ES-I3 (cell line): Measurements from ENCODE around the gene CD80.
"Not testable (repeated sequence)": the region's sequence is repeated elsewhere in the genome, so short reads cannot be mapped to it uniquely, and the experiment has no call there.

Experiments
- H3K36me3 ChIP-seq: 2 replicates; pipeline ENCODE4 v1.6.1; 2013; ENCODE audit warnings: mild to moderate bottlenecking, low read length, control low read depth, moderate library complexity; ENCODE audit not compliant: insufficient read depth
- H3K4me1 ChIP-seq: 2 replicates; pipeline ENCODE4 v1.6.1; 2013; ENCODE audit warnings: mild to moderate bottlenecking, control low read depth, low read length; ENCODE audit not compliant: insufficient read depth
- H3K9ac ChIP-seq: 2 replicates; pipeline ENCODE4 v1.6.1; 2013; ENCODE audit warnings: low read depth, mild to moderate bottlenecking, low read length, moderate library complexity
- H3K9me3 ChIP-seq: 2 replicates; pipeline ENCODE4 v1.6.1; 2013; ENCODE audit warnings: mild to moderate bottlenecking, low read length, moderate library complexity; ENCODE audit not compliant: control insufficient read depth, insufficient read depth

Gene CD80

GRCh38 chr3:119569156-119569555, 9.7 kb upstream of the CD80 start:
- Histone ChIP-seq H3K4me1 (no peaks in the 10 kb centered on the region), H3K36me3 (no peaks in the 10 kb centered on the region), H3K9me3 (no peaks in the 10 kb centered on the region), H3K9ac (no peak overlapping the region)

- not testable (repeated sequence) for H3K9me3 ChIP-seq, H3K4me1 ChIP-seq, H3K9ac ChIP-seq, H3K36me3 ChIP-seq
These were observed 3.9 kb upstream of the CD80 start for GRCh38 chr3:119563334-119563733.

GRCh38 chr3:119562307-119562961, 3.0 kb upstream of the CD80 start:
- Histone ChIP-seq H3K9ac (no peak overlapping the region), H3K36me3 (no peaks in the 10 kb centered on the region), H3K4me1 (0 out of 2 replicates have a peak, but pooled peaks cover 6% of the 10 kb centered on the region), H3K9me3 (no peaks in the 10 kb centered on the region)

GRCh38 chr3:119560160-119560559, 746 bp upstream of the CD80 start:
- Histone ChIP-seq H3K9me3 (no peaks in the 10 kb centered on the region), H3K36me3 (no peaks in the 10 kb centered on the region), H3K9ac (no peak overlapping the region), H3K4me1 (0 out of 2 replicates have a peak, but pooled peaks cover 6% of the 10 kb centered on the region)

GRCh38 chr3:119558626-119559317, 642 bp downstream of the CD80 start:
- Histone ChIP-seq H3K4me1 (0 out of 2 replicates have a peak, but pooled peaks cover 6% of the 10 kb centered on the region), H3K9me3 (no peaks in the 10 kb centered on the region), H3K9ac (no peak overlapping the region), H3K36me3 (no peaks in the 10 kb centered on the region)

- Histone ChIP-seq H3K36me3 (no peaks in the 10 kb centered on the region), H3K9me3 (no peaks in the 10 kb centered on the region), H3K4me1 (0 out of 2 replicates have a peak, but pooled peaks cover 6% of the 10 kb centered on the region), H3K9ac (no peak overlapping the region)
These were observed 1.5 kb downstream of the CD80 start for GRCh38 chr3:119557877-119558269.

- Histone ChIP-seq H3K36me3 (no peaks in the 10 kb centered on the region), H3K9me3 (no peaks in the 10 kb centered on the region), H3K9ac (no peak overlapping the region), H3K4me1 (0 out of 2 replicates have a peak, but pooled peaks cover under 1% of the 10 kb centered on the region)
These were observed 2.1 kb downstream of the CD80 start for GRCh38 chr3:119557192-119557876.

GRCh38 chr3:119555929-119556328, 3.5 kb downstream of the CD80 start:
- H3K9ac ChIP-seq, result no peak overlapping the region
- H3K9me3 ChIP-seq, result no peaks in the 10 kb centered on the region

GRCh38 chr3:119555309-119555735, 4.1 kb downstream of the CD80 start:
- no peak overlapping the region for H3K9ac ChIP-seq
- no peaks in the 10 kb centered on the region for H3K9me3 ChIP-seq
- H3K36me3 ChIP-seq, result no peaks in the 10 kb centered on the region
- H3K4me1 ChIP-seq, result no peaks in the 10 kb centered on the region

More at GRCh38 chr3:119555929-119556328, 3.5 kb downstream of the CD80 start:
- Histone ChIP-seq H3K4me1 (no peaks in the 10 kb centered on the region), H3K36me3 (no peaks in the 10 kb centered on the region)

- Histone ChIP-seq H3K4me1 (no peaks in the 10 kb centered on the region), H3K9ac (no peak overlapping the region), H3K9me3 (no peaks in the 10 kb centered on the region), H3K36me3 (no peaks in the 10 kb centered on the region)
These were observed 5.5 kb downstream of the CD80 start for GRCh38 chr3:119553823-119554415.

- not testable (repeated sequence) for H3K36me3 ChIP-seq, H3K9ac ChIP-seq, H3K9me3 ChIP-seq, H3K4me1 ChIP-seq
These were observed 6.5 kb downstream of the CD80 start for GRCh38 chr3:119552928-119553327.

- Histone ChIP-seq H3K9me3 (no peaks in the 10 kb centered on the region), H3K4me1 (no peaks in the 10 kb centered on the region), H3K9ac (no peak overlapping the region), H3K36me3 (no peaks in the 10 kb centered on the region)
These were observed 7.8 kb downstream of the CD80 start for GRCh38 chr3:119551598-119551997.

GRCh38 chr3:119550192-119550910, 9.1 kb downstream of the CD80 start:
- no peaks in the 10 kb centered on the region for H3K9me3 ChIP-seq
- H3K4me1 ChIP-seq, result no peaks in the 10 kb centered on the region
- no peaks in the 10 kb centered on the region for H3K36me3 ChIP-seq
- H3K9ac ChIP-seq, result no peak overlapping the region

- Histone ChIP-seq H3K4me1 (no peaks in the 10 kb centered on the region), H3K9ac (no peak overlapping the region), H3K36me3 (no peaks in the 10 kb centered on the region), H3K9me3 (no peaks in the 10 kb centered on the region)
These were observed 11.1 kb downstream of the CD80 start for GRCh38 chr3:119548341-119548740.
